ENCODE results near the gene LIX1L. TPM values are rescaled to one million over a fixed set of nuclear protein-coding genes. Genes with fewer than 3 reads are reported as not detected.

Gene LIX1L
- total and polyA plus RNA-seq, 2 donors (not counting 1 experiment from before 2014, with no cell fraction given), result 14.4 to 31.7 TPM

- Histone ChIP-seq H3K4me3 (ENCODE audit: control extremely low read depth in 1 of 5, extremely low read depth in 1 of 5, insufficient read depth in 1 of 5, low read depth in 2 of 5, low read length in 4 of 5) (no peak overlapping the region), H4K20me1 (ENCODE audit: control insufficient read depth, insufficient read depth, low read length, poor library complexity, severe bottlenecking) (no peaks in the 10 kb centered on the region), H3K9me3 (ENCODE audit: control extremely low read depth in 1 of 3, control insufficient read depth in 2 of 3, insufficient read depth in 1 of 3, low read length in 2 of 3) (no peaks in the 10 kb centered on the region), H3K4me1 (ENCODE audit: control insufficient read depth in 2 of 2, insufficient read depth in 2 of 2, low read length in 2 of 2) (peaks cover 89 to 93% of the 10 kb centered on the region in 2 donors), H2AFZ (ENCODE audit: insufficient read depth, low read depth, low read length, poor library complexity, severe bottlenecking) (no peak overlapping the region), H3K9ac (ENCODE audit: low read length) (no peak overlapping the region), H3K4me2 (replicated peaks; ENCODE audit: low read depth, low read length, poor library complexity, severe bottlenecking) (peak overlapping the region; percentile 31), H3K27me3 (replicated peaks in 1 of 4; ENCODE audit: control extremely low read depth in 1 of 4, control insufficient read depth in 3 of 4, insufficient read depth in 4 of 4, low read length in 3 of 4) (no peaks in the 10 kb centered on the region), H3K36me3 (replicated peaks in 1 of 2; ENCODE audit: control extremely low read depth in 1 of 2, control insufficient read depth in 1 of 2, extremely low read depth in 1 of 2, insufficient read depth in 2 of 2, low read length in 1 of 2) (no peaks in the 10 kb centered on the region), H3K79me2 (ENCODE audit: control insufficient read depth, insufficient read depth, low read length) (peaks cover 47% of the 10 kb centered on the region), H3K27ac (ENCODE audit: low read length in 2 of 2) (peak overlapping the region; percentile 35 to 97)
- WGBS (ENCODE audit: insufficient coverage), result 73% methylated on average over 2 of the region's 6 CpGs
- TF ChIP-seq EZH2 (IDR thresholded peaks at IDR 0.05; ENCODE audit: borderline replicate concordance, insufficient read depth, low read depth, low read length, poor library complexity, severe bottlenecking), result no peak
- TF ChIP-seq, protein P1, sequence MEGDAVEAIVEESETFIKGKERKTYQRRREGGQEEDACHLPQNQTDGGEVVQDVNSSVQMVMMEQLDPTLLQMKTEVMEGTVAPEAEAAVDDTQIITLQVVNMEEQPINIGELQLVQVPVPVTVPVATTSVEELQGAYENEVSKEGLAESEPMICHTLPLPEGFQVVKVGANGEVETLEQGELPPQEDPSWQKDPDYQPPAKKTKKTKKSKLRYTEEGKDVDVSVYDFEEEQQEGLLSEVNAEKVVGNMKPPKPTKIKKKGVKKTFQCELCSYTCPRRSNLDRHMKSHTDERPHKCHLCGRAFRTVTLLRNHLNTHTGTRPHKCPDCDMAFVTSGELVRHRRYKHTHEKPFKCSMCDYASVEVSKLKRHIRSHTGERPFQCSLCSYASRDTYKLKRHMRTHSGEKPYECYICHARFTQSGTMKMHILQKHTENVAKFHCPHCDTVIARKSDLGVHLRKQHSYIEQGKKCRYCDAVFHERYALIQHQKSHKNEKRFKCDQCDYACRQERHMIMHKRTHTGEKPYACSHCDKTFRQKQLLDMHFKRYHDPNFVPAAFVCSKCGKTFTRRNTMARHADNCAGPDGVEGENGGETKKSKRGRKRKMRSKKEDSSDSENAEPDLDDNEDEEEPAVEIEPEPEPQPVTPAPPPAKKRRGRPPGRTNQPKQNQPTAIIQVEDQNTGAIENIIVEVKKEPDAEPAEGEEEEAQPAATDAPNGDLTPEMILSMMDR (IDR thresholded peaks at IDR 0.05), result no peak
- H3K27ac Mint-ChIP-seq, result no peak overlapping the region
- no peaks in the 10 kb centered on the region for H3K27me3 Mint-ChIP-seq
- intact Hi-C loops (cut with micrococcal nuclease), result no loop called here
- H3K9me3 Mint-ChIP-seq (ENCODE audit: insufficient read depth), result no peaks in the 10 kb centered on the region
- ATAC-seq (ENCODE audit: low read depth), result no peak
- H3K4me1 Mint-ChIP-seq, result peaks cover 51% of the 10 kb centered on the region
- ChIA-PET CTCF (interaction anchor here (0.7 to 9.5 kb wide), 4 partner anchors 12 to 30 kb away, joined by 3 to 361 read pairs (median 144); partner anchors contain the start of genes ANKRD34A, POLR3GL and TXNIP), POLR2A (interaction anchor here (0.7 to 1.7 kb wide), 4 partner anchors 10 to 25 kb away, joined by 3 to 4 read pairs (median 3); no protein-coding TSS in a partner anchor)
- DNase-seq, result no peak
- H3K4me3 Mint-ChIP-seq, result peak overlapping the region; percentile 26
These were observed 24.4 kb upstream of the LIX1L start for GRCh38 chr1:145982010-145982723.
